AG09319 (cell line): ENCODE data around the gene PZP.
"Not testable (repeated sequence)": the region's sequence is repeated elsewhere in the genome, so short reads cannot be mapped to it uniquely, and the experiment has no call there.

Source experiments
- DNase-seq: peaks from one replicate; pipeline ENCODE4 v3.0.0-alpha.2; 2010; ENCODE audit warnings: low read depth; ENCODE audit errors: extremely low read depth
- TF ChIP-seq, protein P1 (sequence below): IDR thresholded peaks from 2 replicates; pipeline ENCODE4 v1.5.1; 2011; ENCODE audit warnings: low read depth, mild to moderate bottlenecking, inconsistent platforms, low read length, moderate library complexity

The PZP gene

DNA sequence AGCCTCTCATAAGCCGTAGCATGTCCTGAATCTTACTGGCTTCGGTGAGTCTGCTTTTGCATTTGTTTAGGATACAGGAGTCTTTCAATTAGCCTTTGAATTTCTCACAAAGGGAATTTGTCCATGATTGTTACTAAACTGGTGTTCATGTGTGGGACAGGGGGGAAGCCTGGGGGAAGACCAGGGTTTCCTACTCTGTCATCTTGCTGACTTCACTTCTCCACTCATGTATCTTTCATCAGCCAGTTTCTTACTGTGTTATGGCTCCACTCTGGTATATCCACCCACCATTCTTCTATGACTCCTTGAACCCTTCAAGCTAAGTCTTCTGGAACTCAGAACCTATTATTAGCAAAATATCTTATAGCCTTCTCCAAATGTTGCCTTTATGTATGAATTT lies 60.7 kb downstream of the PZP start:
- DNase-seq, result no peak
- TF ChIP-seq, protein P1, sequence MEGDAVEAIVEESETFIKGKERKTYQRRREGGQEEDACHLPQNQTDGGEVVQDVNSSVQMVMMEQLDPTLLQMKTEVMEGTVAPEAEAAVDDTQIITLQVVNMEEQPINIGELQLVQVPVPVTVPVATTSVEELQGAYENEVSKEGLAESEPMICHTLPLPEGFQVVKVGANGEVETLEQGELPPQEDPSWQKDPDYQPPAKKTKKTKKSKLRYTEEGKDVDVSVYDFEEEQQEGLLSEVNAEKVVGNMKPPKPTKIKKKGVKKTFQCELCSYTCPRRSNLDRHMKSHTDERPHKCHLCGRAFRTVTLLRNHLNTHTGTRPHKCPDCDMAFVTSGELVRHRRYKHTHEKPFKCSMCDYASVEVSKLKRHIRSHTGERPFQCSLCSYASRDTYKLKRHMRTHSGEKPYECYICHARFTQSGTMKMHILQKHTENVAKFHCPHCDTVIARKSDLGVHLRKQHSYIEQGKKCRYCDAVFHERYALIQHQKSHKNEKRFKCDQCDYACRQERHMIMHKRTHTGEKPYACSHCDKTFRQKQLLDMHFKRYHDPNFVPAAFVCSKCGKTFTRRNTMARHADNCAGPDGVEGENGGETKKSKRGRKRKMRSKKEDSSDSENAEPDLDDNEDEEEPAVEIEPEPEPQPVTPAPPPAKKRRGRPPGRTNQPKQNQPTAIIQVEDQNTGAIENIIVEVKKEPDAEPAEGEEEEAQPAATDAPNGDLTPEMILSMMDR, result no peak

DNA sequence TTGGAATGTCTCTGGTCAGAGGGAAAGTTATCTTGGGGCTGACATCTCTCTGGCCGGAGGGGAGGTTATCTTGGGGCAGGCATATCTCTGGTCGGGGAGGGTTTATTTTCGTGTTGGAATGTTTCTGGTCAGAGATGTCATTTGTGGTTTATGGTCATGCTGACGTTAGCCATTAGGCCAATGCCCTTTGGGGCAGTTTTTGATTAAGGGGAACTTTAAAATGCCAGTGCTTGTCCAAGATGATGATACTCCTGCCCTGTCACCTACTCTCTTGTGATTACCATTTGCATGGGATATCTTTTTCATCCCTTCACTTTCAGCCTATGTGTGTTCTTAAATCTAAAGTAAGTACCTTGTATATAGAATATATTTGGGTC lies 63.5 kb downstream of the PZP start:
- TF ChIP-seq, protein P1, result no peak

DNA sequence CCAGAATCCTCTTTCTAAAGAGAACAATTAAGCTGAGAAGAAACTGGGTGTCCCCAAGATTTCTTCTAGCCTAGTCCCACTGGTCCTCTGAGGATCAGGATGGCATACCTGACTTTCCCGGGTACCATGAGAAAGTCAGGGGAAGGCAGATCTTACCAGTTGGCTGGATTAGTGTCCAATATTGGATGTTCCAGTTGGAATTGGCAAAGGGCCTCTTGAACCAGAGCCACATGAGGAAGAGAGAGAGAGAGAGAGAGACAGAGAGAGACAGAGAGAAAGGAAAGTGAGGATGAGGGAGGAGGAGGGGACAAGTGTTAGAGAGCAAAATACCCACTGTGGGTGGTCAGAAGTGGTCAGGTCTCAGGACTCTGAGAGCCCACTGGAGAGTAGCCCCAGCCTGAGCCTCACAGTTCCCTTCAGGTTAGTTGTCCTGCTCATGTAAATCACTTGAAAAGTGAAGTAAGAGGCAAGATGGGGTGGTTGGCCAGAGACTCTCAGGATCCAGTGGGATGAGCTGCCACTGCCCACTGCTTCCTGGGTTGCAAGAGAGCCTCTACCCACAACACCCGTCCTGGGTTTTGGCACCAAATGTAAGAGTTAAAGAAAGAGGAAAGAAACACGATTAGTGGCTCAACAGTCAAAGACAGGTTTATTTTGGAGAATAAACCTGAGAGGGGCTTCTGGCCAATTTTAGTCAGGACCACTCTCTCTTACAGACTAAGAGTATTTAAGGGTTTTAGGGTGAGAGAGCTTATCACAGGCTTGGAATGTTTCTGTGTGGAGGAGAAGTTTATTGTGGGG lies 64.1 kb downstream of the PZP start:
- DNase-seq, result no peak
- TF ChIP-seq, protein P1, result no peak

More for the DNA sequence above, 63.5 kb downstream of the PZP start:
- DNase-seq, result no peak

DNA sequence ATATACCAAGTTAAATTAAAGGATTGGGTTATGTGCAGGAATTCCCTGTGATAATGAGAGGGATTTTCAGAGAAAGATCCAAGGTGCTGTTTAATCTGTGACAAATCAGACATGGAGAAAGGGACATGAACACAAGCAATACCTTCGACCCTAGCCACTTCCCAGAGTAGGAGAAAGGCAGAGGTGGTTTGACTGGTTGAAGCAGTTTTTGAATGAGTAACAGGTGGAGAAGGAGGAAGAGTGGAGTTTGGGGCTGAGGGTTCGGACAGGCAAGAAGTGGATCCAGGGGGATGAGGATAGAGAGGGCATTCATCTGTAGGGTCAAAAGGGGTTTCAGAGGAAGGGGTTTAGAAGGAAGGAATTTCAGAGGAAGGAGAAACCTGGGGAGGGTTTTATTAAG lies 65.1 kb downstream of the PZP start:
- TF ChIP-seq, protein P1, result no peak
- DNase-seq, result no peak

DNA sequence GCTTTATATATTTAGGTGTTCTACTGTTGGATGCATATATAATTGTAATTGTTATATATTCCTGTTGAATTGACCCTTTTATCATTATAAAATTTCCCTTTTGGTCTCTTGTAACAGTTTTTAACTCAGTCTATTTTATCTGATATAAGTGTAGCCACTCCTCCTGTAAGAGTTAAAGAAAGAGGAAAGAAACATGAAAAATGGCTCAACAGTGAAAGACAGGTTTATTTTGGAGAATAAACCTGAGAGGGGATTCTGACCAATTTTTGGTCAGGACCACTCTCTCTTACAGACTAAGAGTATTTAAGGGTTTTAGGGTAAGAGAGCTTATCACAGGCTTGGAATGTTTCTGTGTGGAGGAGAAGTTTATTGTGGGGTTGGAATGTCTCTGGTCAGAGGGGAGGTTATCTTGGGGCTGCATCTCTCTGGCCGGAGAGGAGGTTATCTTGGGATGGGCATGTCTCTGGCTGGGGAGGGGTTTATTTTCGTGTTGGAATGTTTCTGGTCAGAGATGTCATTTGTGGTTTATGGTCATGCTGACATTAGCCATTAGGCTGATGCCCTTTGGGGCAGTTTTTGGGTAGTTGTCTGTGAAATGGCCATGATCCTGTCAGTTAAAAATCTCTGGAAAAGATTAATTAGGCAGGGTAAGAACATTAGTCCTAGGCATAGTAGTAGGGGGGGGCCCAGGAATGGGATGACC lies 68.5 kb downstream of the PZP start:
- not testable (repeated sequence) for DNase-seq

DNA sequence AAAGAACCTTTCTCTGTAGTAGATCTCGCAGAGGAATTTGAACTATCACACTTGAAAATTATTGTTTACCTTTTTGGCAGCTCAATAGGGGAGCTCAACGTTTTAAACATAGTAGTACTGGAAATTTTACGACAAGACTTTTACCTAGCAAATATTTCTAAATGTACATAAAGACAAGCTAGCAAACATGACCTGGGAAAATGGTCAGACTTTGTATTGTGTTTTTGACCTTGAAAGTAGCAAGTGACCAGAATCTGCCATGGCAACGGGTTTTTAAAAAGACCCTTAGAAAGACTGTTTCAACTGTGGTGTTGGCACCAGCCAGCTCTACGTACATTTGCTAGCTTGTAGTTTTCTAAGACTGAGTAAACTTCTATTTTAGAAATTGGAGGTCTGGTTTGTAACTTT lies 72.3 kb downstream of the PZP start:
- DNase-seq, result no peak
- TF ChIP-seq, protein P1, result no peak

DNA sequence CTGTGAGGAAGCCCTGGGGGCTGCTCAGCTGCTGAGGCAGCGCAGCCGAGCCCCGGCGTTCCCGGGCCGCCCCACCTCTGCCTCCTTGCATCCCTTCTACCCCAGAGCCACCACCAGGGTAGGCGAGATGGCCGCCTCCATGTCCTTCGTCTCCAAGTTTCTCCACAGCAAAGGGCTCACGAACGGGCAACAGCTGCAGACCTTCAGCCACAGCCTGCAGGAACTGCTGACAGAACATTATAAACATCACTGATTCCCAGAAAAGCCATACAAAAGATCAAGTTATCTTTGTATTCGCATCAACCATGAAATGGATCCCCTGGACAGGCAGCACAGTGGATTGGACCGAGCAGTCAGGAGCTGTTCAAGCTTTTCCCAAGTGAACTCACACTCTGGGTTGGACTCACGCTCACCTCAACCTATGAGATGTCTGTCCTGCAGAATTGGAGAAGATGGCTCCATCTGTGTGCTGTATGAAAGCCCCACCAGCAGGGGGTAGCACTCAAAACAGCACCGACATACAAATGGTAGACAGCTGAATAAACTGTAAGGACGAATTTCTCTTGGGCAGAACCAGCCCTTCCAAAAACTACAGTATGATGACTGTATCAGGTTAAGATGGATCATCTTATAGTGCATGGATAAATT lies 73.1 kb downstream of the PZP start:
- TF ChIP-seq, protein P1, result no peak
- no peak for DNase-seq
